HG02981 (cell line): ENCODE results near the gene TEKTIP1.
"Not testable (repeated sequence)": the region's sequence is repeated elsewhere in the genome, so short reads cannot be mapped to it uniquely, and the experiment has no call there.

ENCODE experiments used
- ATAC-seq: cut with Tn5 transposase; IDR thresholded peaks from one replicate; pipeline ENCODE4 v1.9.1; 2021; ENCODE audit warnings: mild to moderate bottlenecking, moderate library complexity; ENCODE audit not compliant: unreplicated experiment

TEKTIP1 gene

GRCh38 chr19:3555653-3556422 lies 16.9 kb downstream of the TEKTIP1 start:
- no peak for ATAC-seq

DNA sequence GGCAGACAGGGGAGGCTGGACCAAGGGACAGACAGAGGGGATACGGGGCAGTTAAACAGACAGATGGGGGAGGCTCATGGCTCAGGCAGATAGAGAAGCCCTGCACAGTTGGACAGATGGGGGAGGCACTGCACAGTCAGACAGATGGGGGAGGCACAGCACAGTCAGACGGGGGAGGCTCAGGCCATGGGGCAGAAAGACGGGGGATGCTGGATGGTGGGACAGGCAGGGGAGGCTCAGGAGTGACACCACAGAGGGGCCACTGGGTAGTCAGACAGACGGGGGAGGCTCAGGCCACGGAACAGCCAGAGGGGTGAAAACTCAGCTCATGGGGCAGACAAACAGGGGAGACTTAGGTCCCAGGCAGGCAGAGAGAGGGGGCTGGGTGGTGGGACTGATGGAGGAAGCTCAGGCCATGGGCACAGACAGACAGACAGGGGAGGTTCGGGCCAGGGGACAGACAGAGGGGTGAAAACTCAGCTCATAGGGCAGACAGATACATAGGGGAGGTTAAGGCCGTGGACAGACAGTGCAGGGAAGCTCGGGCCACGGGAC lies 17.5 kb downstream of the TEKTIP1 start:
- ATAC-seq: no peak

- peak; percentile 34 for ATAC-seq
These were observed 18.0 kb downstream of the TEKTIP1 start for GRCh38 chr19:3556978-3557460.

DNA sequence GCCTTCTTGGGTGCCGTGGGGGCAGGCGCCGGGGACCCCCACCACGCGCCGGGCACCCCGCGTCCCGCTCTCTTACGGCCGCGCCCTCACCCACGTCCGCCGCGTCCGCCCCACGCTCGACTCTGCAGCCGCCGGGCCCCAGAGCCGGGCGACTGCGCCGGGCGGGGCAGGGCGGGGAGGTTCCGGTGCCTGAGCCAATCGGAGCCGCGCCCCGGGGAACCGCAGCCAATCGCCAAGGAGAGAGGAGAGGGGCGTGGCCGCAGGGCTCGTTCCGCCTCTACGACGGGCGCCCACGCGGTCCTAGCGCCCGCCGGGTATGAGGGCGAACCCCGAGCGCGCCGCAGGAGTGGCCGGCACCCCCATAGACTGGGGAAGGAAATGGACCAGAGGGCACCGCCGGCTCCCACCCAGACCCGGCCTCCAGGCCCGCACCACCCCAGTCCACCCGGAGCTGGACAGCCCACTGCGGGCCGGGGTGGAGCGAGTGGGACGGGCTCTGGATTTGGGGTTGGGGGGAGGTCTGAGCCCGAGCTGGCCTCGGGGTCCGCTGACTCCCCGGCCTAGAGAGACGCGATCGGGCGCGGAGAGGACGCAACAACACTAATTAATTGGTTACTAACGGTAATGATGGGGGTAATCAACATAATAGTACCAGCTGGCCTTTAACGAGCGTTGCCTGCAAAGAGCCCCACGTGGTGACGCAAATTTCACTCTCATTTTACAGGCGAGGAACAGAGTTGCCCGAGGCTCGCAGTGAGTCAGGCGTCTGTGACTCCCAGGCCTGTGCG lies 18.7 kb downstream of the TEKTIP1 start, which contains the start of gene MFSD12:
Gene MFSD12, minus strand, starts transcription at position 126 of the 788 bp plus-strand sequence. CDS start 183 bp downstream, outside the sequence.
- peak; percentile 78 for ATAC-seq

- no peak for ATAC-seq
These were observed 24.9 kb downstream of the TEKTIP1 start for GRCh38 chr19:3563709-3564524.

DNA sequence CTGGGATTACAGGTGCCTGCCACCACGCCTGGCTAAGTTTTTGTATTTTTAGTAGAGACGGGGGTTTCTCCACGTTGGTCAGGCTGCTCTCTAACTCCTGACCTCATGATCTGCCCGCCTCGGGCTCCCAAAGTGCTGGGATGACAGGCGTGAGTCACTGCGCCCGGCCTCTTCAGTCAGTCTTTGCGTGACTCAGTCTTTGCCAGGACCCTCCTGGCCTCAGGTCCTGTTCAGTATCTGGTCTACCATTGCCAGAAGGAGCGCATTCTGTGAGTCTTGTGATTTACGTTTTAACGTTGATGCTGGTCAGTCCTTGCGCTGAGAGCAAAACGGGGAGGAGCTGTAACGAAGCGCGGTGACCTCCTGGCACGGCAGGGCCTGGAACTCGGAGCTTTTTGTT lies 26.2 kb downstream of the TEKTIP1 start:
- ATAC-seq: no peak

DNA sequence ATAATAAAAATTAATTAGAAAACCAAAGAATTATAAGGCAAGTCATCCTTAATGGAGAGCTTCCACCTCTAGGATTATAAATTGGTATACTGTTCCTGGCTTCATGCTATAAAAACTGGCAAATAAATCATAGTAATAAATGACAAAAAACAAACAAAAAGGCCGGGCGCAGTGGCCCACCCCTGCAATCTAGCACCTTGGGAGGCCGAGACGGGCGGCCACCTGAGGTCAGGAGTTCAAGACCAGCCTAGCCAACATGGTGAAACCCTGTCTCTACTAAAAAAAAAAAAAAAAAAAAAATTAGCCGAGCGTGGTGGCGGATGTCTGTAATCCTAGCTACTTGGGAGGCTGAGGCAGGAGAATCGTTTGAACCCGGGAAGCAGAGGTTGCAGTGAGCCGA lies 31.1 kb downstream of the TEKTIP1 start:
- not testable (repeated sequence) for ATAC-seq

GRCh38 chr19:3570606-3571011 lies 31.6 kb downstream of the TEKTIP1 start:
- ATAC-seq: no peak

- peak; percentile 86 for ATAC-seq
These were observed 33.3 kb downstream of the TEKTIP1 start for GRCh38 chr19:3572132-3572854.

GRCh38 chr19:3572855-3573161 lies 33.8 kb downstream of the TEKTIP1 start, which contains the start of gene HMG20B:
HMG20B (plus strand) TSS chr19:3572944; CDS start chr19:3573310, 366 bp downstream.
- no peak for ATAC-seq

GRCh38 chr19:3573162-3573857 lies 34.3 kb downstream of the TEKTIP1 start:
- no peak for ATAC-seq

GRCh38 chr19:3573858-3574637 lies 35.1 kb downstream of the TEKTIP1 start:
- ATAC-seq: no peak

DNA sequence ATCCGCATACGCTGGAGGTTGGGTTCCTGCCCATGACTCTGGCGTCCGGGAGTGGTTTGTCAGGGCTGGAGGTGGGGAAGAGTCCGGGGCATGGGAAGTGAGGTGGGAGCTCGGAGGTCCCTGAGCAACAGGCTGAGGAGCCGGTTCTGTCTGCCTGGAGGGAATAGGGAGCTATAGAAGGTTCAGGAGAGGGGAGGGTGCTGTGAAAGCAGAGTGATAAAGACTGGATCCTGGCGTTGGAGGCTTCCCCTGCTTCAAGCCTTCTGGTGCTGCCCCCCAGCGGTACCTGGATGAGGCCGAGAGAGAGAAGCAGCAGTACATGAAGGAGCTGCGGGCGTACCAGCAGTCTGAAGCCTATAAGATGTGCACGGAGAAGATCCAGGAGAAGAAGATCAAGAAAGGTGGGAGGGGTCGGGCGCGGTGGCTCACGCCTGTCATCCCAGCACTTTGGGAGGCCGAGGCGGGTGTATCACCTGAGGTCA lies 36.3 kb downstream of the TEKTIP1 start:
- no peak for ATAC-seq

DNA sequence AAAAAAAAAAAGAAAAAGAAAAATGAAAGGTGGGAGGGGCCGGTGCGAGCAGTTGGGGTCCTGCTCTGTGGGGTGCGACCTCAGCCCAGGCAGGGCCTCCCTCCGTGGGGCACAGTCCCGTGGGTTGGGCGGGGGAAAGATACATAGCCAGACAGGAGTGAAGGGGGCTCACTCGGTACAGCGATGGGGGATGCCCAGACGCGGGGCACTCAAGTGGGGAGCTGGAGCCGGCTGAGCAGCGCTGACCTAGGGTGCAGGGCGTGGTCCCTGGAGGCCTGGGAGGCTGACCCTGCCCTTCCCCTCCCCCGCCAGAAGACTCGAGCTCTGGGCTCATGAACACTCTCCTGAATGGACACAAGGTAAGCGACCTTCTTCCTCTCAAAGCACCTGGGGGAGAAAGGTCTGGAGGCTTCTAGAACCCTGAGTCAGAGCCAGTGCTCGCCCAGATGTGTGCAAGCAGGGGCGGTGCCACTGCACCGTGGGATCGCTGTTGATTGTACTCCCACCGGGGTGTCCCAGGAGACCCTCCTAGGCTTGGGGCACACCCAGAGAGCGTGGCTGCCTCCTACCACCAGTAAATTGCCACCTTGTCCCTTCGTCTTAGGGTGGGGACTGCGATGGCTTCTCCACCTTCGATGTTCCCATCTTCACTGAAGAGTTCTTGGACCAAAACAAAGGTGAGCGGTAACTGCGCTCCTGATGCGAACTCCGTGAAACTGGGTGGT lies 37.1 kb downstream of the TEKTIP1 start:
- no peak for ATAC-seq

DNA sequence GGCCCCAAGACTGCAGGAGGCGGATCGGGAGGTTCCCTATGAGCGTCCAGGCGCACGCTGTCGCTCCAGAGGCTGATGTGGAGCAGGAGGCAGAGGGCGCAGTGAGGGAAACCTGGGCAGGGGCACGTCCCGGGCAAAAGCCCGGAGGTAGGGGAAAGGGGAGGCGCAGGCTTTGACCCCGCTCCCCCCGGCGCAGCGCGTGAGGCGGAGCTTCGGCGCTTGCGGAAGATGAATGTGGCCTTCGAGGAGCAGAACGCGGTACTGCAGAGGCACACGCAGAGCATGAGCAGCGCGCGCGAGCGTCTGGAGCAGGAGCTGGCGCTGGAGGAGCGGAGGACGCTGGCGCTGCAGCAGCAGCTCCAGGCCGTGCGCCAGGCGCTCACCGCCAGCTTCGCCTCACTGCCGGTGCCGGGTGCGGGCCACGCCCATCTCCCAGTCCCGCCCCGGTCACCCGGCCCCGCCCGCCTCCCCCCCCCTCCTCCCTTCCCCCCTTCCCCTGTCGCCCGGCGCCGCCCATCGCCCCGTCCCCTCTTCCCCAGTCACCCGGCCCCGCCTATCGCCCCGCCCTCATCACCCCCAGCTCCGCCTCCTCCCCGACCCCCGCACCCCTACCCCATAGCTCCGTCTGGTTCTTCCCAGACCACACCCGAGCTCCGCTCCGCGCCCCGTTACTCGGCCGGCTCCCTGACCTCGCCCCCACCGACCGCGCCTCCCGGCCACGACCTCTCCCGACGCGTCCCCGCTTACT lies 37.9 kb downstream of the TEKTIP1 start:
- ATAC-seq: no peak

DNA sequence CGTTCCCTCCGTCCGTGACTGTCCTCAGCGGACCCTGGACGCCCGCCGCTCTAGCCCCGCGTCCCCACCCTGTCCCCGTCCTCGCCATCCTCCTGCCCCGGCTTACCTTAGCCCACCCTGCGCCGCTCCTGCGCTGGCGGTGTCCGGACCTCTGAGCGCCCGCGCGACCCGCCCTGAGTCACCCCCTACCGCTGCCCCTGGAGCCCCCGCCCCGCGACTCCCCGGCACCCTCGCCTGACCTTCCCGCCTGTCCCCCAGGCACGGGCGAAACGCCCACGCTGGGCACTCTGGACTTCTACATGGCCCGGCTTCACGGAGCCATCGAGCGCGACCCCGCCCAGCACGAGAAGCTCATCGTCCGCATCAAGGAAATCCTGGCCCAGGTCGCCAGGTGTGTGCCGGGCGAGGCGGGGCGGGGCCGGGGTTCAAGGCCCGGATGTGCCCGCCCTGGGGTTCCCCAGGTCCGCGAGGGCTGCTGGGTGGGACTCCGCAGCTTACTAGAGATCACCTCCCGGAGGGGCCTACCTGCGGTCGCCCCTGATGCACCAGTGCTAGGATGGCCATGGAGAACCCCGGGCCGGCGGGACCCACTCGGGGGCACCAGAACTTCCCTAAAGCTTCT lies 38.9 kb downstream of the TEKTIP1 start:
- ATAC-seq: no peak

DNA sequence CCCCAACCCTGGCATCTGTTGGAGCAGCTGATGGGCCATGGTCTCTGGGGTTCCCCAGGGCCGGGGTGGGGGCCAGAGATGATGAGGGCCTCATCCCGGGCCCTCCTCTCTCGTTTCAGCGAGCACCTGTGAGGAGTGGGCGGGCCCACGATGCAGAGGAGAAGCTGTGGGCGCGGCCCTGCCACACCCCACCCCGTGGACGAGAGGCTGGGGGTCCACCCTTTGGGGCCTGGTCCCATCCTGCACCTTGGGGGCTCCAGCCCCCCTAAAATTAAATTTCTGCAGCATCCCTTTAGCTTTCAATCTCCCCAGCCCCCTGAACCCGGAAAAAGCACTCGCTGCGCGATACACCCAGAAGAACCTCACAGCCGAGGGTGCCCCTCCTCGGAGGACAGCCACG lies 39.4 kb downstream of the TEKTIP1 start:
- ATAC-seq: no peak
